NCI-H2107 (cell line): ENCODE measurements around the gene CPNE2.

Source experiments
- DNase-seq: peaks from one replicate; lab custom pipeline; 2025; lab: John Stamatoyannopoulos, UW

The CPNE2 gene

GRCh38 chr16:57196286-57196685 is 103.9 kb downstream of the CPNE2 start:
- DNase-seq = no peak

GRCh38 chr16:57196753-57197152 is 104.4 kb downstream of the CPNE2 start:
- DNase-seq = no peak
